GM18873 (cell line): Measurements from ENCODE around the gene CACNA1H.

Source experiments
- ATAC-seq: cut with Tn5 transposase; IDR thresholded peaks from one replicate; pipeline ENCODE4 v1.9.1; 2021; ENCODE audit warnings: mild to moderate bottlenecking, moderate library complexity, moderate number of reproducible peaks; ENCODE audit not compliant: unreplicated experiment, low FRiP score

Gene CACNA1H

GRCh38 chr16:1156055-1156982 lies 3.4 kb downstream of the CACNA1H start:
- ATAC-seq, result no peak

DNA sequence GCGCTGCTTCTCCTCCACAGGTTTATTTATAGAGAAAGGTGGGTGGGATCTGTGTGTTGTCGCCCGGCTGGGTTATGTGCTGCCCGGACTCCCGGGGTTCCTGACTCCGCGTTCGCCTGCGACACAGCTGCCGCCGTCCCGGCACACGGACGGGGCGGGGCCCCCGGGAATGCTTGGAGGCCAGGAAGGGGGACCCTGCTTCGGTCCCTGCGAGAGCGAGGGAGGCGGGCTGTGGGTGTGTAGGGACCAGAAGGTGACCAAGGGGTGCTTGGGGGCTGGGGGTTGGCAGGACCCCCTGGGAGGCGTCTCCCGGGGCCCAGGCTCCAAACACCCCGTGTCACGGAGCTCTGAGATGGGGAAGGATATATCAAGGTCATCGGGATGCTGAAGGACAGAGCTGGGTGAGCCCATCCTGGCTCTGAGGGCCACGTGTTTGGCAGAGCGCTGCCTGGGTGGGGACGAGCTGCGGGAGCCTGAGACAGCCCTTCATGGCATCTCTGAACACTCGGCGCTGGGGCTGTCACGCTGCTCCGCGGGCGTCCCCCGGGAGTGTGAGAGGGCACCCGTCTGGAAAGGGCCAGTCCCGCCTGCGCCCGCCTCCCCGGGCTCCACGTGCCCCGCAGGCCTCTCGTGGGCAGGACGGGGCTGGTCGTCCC lies 4.2 kb downstream of the CACNA1H start:
- no peak for ATAC-seq

- ATAC-seq, result no peak
These were observed 4.9 kb downstream of the CACNA1H start for GRCh38 chr16:1157639-1158455.

GRCh38 chr16:1158456-1159324 lies 5.8 kb downstream of the CACNA1H start:
- ATAC-seq, result no peak

DNA sequence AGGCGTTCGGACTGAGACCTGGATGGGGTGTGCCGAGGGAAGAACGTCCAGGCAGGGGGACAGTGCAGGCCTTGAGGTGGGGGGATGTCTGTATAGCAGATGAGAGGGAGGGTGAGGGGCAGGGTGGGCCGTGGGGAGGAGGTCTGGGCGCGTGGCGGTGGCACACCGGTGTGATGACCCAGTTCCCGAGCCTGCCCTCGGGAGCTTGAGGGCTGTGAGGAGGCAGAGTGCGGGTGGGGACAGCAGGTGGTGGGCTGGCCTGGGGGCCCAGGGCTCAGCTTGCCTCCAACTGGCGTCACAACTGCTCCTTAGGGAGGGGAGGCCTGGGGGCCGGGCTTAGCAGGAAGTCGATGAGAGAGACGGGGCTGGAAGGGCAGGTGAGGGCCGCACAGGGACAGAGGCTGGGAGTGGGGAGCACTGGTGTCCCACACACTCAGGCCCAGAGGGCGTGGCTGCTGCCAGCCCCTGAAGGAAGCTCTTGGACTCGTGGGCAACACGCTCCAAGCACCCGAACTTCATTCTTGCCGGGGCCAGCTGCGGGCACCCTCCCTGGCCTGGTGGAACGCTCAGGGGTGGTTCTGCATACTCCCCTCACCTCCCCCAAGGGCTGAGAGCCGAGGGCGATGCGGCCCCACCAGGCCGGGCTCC lies 6.5 kb downstream of the CACNA1H start:
- no peak for ATAC-seq

DNA sequence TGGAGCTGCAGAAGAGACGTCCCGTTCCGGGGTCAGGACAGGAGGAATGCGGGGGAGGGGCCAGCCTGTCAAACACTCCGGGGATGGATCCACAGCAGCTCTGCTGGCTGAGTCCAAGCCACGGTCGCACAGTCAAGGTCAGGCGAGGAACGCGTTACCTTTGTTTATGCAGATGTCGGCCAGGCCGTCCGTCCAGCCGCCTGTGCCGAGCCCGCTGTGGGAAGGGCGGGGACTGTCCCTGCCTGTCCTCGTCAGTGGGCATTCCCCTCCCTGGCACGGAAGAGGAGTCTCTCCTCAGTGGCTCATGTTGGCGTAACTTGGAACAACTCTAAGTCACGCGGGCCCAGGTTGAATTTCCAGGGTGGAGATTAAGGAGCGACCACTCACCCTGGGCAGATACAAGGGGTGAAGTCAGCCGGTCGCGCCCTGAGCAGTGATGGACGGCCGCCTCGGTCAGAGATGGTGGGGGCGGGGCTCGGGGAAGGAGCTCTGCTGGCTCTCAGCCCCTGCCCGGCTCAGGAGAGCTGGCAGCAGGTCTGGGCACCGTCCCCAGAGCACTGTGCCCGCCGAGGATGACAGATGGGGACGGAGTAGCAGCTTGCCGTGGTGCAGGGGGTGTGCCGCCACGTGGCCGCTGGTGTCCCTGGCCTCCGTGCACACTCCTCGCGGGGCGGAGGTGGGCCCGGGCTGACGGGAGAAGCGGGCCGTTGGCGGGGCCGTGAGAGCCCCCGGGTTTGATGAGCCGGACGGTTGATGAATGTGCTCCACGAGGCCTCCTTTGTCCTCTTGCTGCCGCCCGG lies 7.3 kb downstream of the CACNA1H start:
- ATAC-seq, result no peak

DNA sequence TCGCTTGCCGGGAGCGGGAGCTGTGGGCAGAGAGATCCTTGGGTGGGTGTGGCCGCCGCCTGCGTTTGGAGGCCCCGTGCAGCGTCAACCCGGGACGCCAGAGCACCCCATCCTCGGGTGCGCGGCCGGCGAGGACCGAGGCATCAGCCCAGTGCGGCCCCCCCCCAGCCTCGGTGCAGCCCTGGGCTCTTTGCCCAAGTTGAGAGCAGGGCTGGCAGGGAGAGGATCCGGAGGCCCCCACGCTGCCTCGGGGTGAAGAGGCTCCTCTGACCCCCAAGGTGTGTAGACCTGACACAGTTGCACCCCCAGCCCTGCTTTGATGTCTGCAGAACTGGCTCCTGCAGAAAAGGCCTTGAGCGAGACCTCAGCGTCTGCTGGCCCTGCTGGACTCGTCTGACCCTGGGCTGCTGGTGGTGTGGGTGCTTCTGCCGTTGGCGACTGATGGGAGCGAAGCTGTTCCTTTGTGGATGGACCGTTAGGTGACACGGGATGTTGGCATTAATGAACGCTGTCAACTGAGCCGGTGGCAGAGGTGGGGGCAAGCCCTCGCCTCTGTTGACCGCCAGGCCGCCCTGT lies 8.0 kb downstream of the CACNA1H start:
- ATAC-seq, result no peak

DNA sequence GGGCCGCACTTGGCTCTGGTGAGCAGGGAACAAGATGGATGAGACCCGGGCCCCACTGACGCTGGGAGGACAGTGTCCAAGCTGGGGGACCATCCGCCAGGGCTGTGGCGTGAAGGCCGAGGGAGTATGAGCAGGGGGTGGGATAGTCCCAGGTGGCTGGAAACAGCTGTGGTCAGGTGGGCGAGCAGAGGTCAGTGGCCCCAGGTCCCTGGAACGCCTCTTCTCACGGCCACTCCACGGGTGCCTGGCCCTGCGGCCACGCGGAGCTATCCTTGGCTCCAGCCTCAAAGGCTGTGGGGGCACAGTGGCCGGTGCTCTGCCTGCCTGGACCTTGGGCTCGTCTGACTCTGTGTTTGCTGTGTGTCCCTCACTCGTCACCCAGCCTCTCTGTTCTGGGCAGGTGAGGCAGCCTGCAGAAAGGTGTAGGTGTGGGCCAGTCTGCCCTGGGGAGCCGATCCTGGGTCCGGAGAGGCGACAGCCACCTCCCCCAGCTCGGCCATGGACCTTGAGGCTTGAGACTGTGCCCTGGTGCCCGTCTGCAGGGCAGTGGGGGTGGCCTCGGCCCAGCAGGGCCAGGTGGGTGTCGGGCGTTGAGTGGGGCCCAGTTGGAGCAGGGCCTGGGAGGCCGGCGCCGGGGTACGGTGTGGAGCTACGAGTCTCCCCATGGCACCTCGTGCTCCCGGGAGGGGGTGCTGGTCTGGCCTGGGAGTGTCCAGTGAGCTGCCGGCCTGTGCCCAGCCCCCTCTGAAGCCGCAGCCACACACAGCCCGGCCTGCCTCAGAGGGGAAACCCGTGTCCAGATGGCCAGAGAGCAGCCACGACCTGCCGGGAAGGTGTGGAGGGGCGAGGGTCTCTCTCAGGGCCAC lies 10.0 kb downstream of the CACNA1H start:
- ATAC-seq, result no peak

DNA sequence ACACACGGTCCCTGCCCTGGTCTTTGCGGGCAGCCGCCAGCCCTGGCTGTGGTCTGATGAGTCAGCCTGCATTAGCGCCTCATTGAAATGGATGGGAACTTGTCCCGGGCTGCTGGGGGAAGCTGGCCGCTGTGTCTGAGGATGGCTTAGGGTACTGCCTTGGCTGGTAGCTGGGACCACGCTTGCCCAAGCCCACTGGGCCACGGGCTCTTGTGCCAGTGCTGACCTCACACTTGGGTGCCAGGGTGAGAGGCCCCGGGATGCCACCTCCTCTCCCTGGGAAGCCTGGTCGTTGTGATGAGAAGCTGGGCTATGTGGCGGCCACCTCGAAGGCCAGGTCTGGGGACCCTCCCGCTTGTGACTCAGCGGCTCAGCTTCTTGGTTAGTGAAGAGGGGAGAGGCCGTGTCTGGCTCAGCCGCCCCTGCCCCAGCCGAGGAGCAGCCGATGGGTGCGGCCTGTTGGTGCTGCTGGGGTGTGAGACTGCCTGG lies 10.7 kb downstream of the CACNA1H start:
- no peak for ATAC-seq

- no peak for ATAC-seq
These were observed 11.5 kb downstream of the CACNA1H start for GRCh38 chr16:1164382-1164781.

DNA sequence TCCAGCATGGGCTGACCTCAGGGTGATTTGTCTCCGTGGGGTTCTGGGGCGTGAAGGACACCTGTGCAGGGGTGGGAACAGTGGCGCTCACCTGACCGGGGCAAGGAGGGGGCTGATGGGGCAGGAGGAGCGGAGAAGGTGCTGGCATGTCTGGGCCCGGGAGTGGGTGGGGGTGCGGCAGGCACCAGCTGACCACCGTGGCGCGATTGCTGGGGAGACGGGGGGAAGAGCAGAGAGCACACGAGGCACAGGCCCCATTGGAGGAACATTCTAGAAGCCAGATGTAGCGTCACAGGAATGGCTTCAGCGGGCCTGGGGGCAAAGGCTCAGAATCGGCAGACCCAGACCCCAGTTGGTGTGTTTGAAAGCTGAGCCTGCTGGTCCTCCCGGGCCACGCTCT lies 12.1 kb downstream of the CACNA1H start:
- ATAC-seq, result no peak

DNA sequence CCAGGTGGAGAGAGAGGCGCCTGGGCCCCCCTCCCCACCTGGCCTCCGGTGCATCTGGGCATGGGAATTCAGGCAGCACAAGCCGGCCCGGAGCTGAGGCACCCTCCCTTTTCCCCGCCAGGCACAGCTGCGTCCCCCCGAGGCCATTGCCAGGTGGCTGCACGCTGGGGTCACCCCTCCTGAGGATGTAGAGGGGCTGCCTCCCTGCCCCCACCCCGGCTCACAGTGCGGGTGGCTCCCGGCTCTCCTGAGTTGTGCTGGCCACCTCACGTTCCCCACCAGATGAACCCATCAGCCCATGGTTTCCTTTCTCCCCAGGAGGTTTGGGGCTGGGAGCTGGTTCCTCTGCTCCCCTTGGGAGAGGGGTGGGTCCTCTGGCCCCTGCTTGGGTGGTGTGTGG lies 12.6 kb downstream of the CACNA1H start:
- no peak for ATAC-seq

- ATAC-seq, result no peak
These were observed 14.6 kb downstream of the CACNA1H start for GRCh38 chr16:1167276-1168107.

- no peak for ATAC-seq
These were observed 15.9 kb downstream of the CACNA1H start for GRCh38 chr16:1168837-1169236.

GRCh38 chr16:1169285-1170075 lies 16.6 kb downstream of the CACNA1H start:
- ATAC-seq, result no peak

DNA sequence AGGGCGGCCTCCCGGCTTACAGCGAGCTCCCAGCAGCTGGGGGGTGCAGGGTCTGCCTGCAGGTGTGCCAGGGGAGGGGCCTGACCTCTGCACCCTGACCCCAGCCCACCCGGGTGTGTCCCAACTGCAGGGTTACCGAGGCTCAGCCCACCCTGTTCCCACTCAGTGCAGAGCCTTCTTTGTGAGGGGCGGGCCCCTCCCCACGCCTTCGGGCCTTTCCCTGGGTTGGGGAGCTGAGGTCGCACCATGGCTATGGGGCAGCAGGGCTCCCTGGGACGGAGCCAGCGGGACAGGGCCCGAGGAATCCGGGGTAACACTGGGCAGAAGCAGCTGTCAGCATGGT lies 17.1 kb downstream of the CACNA1H start:
- no peak for ATAC-seq
